Measurements from ENCODE around the gene HNRNPUL2. TPM values are rescaled to one million over a fixed set of nuclear protein-coding genes. Genes with fewer than 3 reads are reported as not detected.

Gene HNRNPUL2
- polyA plus RNA-seq, 1 of the 3 experiments (the other 2 are of a cell fraction) = 33.5 TPM

GRCh38 chr11:62716816-62717215 is 10.4 kb downstream of the HNRNPUL2 start:
- WGBS (ENCODE audit: low lambda C conversion rate) = 96% methylated on average over 11 of the region's 11 CpGs
- no peaks in the 10 kb centered on the region; a peak in 1 of 4 replicates for H3K4me1 ChIP-seq (ENCODE audit: control insufficient read depth in 1 of 2, insufficient read depth in 2 of 2, low read depth in 1 of 2, low read length in 1 of 2)
- no peak for DNase-seq
- H3K36me3 ChIP-seq (replicated peaks in 1 of 2; ENCODE audit: control insufficient read depth in 1 of 2, insufficient read depth in 2 of 2, low read length in 1 of 2) = peaks cover 77 to 90% of the 10 kb centered on the region in 2 experiments
- no peak overlapping the region for H3K4me3 ChIP-seq (ENCODE audit: low read depth in 2 of 2, low read length in 1 of 2)
- no peak for TF ChIP-seq YY1 (IDR thresholded peaks at IDR 0.05; ENCODE audit: low read depth)
- CTCF ChIA-PET = interaction anchor here (1.6 to 2.0 kb wide), 3 partner anchors 11 to 70 kb away, joined by 3 to 5 read pairs (median 4); partner anchors contain the start of genes HNRNPUL2 and TTC9C
- H3K27ac ChIP-seq (ENCODE audit: low read depth in 2 of 2, low read length in 1 of 2) = no peak overlapping the region
- H3K9ac ChIP-seq = no peak overlapping the region
- H3K27me3 ChIP-seq (ENCODE audit: insufficient read depth) = no peaks in the 10 kb centered on the region
- peaks cover 50% of the 10 kb centered on the region for H3F3A ChIP-seq (replicated peaks; ENCODE audit: insufficient read depth)
- no peaks in the 10 kb centered on the region for H3K9me3 ChIP-seq
- POLR2A ChIA-PET = no interaction called here
- H4K20me1 ChIP-seq (ENCODE audit: insufficient read depth) = no peaks in the 10 kb centered on the region
- H2AFZ ChIP-seq (ENCODE audit: low read depth) = no peak overlapping the region
- H3K9me2 ChIP-seq = no peaks in the 10 kb centered on the region
- H3K79me2 ChIP-seq (ENCODE audit: insufficient read depth) = peaks cover 68% of the 10 kb centered on the region
- H3K4me2 ChIP-seq = no peak overlapping the region

GRCh38 chr11:62716206-62716605 is 11.1 kb downstream of the HNRNPUL2 start:
- H3K9ac ChIP-seq = no peak overlapping the region
- H4K20me1 ChIP-seq (ENCODE audit: insufficient read depth) = no peaks in the 10 kb centered on the region
- TF ChIP-seq NRF1 (IDR thresholded peaks at IDR 0.05; ENCODE audit: low read depth, low read length) (no peak), GABPA (IDR thresholded peaks at IDR 0.05; ENCODE audit: low read depth) (no peak), TAF1 (IDR thresholded peaks at IDR 0.05; ENCODE audit: borderline replicate concordance, low read depth, low read length) (no peak), MXI1 (IDR thresholded peaks at IDR 0.05; ENCODE audit: low read depth, low read length) (no peak), YY1 (IDR thresholded peaks at IDR 0.05; ENCODE audit: low read depth) (no peak), ZBTB33 (IDR thresholded peaks at IDR 0.05; ENCODE audit: borderline replicate concordance, low read depth) (no peak), EP300 (IDR thresholded peaks at IDR 0.05; ENCODE audit: borderline replicate concordance in 1 of 2, low read depth in 1 of 2, low read length in 1 of 2) (no peak), SIN3A (IDR thresholded peaks at IDR 0.05; ENCODE audit: borderline replicate concordance, low read depth, low read length) (no peak), GATA2 (CRISPR knock-in tag; IDR thresholded peaks at IDR 0.05) (no peak), USF1 (IDR thresholded peaks at IDR 0.05; ENCODE audit: borderline replicate concordance, low read depth) (no peak), SMC3 (IDR thresholded peaks at IDR 0.05; ENCODE audit: low read depth, low read length) (no peak)
- ChIA-PET POLR2A (no interaction called here), CTCF (interaction anchor here (0.6 to 2.0 kb wide), 4 partner anchors 12 to 128 kb away, joined by 3 to 5 read pairs (median 4); partner anchors contain the start of genes HNRNPUL2 and TTC9C)
- H3F3A ChIP-seq (replicated peaks; ENCODE audit: insufficient read depth) = peaks cover 55% of the 10 kb centered on the region
- no peak for DNase-seq
- peaks cover 62% of the 10 kb centered on the region for H3K79me2 ChIP-seq (ENCODE audit: insufficient read depth)
- no peaks in the 10 kb centered on the region for H3K9me3 ChIP-seq
- H3K36me3 ChIP-seq (replicated peaks in 1 of 2; ENCODE audit: control insufficient read depth in 1 of 2, insufficient read depth in 2 of 2, low read length in 1 of 2) = peaks cover 76 to 89% of the 10 kb centered on the region in 2 experiments
- H3K27me3 ChIP-seq (ENCODE audit: insufficient read depth) = no peaks in the 10 kb centered on the region
- no peak overlapping the region for H3K4me3 ChIP-seq (ENCODE audit: low read depth in 2 of 2, low read length in 1 of 2)
- no peaks in the 10 kb centered on the region for H3K9me2 ChIP-seq
- H3K4me1 ChIP-seq (ENCODE audit: control insufficient read depth in 1 of 2, insufficient read depth in 2 of 2, low read depth in 1 of 2, low read length in 1 of 2) = no peaks in the 10 kb centered on the region; a peak in 1 of 4 replicates
- whole genome bisulfite sequencing (ENCODE audit: low lambda C conversion rate) = 92% methylated on average over 5 of the region's 5 CpGs
- no peak overlapping the region for H3K27ac ChIP-seq (ENCODE audit: low read depth in 2 of 2, low read length in 1 of 2)
- H3K4me2 ChIP-seq = no peak overlapping the region
- no peak overlapping the region for H2AFZ ChIP-seq (ENCODE audit: low read depth)

Measured in SK-N-SH (cell line).